Measurements from ENCODE around the gene DRC3.
"Not testable (repeated sequence)": the region's sequence is repeated elsewhere in the genome, so short reads cannot be mapped to it uniquely, and the experiment has no call there.

DRC3 gene

DNA sequence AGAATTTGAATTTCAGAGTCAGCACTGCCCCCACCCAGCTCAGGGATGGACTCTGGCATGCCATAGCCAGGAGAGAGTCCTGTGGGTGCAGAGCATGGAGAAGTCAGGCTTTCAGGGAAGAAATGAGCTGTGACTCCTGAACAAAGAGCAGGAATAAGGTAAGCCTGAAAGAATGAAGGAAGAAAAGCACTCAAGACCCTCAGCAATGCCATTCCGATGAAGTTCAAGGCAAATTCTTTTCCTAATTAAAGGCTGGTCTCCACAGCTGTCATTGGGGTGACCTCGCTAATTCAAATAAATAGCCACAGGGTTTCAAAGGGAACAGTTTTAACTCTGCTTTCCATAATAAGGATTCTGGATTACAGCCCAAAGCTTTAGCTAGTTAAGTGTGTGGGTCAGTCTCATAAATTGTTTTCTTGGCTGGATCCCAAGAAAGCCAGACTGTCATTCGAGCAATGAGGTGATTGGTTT is 32.2 kb upstream of the DRC3 start:
- no peak for DNase-seq (ENCODE audit: low read depth in 2 of 2, low spot score in 1 of 2)

- no peak for DNase-seq (ENCODE audit: low read depth in 2 of 2, low spot score in 1 of 2)
Measured at GRCh38 chr17:17941015-17941414, 31.6 kb upstream of the DRC3 start.

- DNase-seq (ENCODE audit: low read depth in 2 of 2, low spot score in 1 of 2), result no peak
Measured at GRCh38 chr17:17942846-17943245, 29.8 kb upstream of the DRC3 start.

DNA sequence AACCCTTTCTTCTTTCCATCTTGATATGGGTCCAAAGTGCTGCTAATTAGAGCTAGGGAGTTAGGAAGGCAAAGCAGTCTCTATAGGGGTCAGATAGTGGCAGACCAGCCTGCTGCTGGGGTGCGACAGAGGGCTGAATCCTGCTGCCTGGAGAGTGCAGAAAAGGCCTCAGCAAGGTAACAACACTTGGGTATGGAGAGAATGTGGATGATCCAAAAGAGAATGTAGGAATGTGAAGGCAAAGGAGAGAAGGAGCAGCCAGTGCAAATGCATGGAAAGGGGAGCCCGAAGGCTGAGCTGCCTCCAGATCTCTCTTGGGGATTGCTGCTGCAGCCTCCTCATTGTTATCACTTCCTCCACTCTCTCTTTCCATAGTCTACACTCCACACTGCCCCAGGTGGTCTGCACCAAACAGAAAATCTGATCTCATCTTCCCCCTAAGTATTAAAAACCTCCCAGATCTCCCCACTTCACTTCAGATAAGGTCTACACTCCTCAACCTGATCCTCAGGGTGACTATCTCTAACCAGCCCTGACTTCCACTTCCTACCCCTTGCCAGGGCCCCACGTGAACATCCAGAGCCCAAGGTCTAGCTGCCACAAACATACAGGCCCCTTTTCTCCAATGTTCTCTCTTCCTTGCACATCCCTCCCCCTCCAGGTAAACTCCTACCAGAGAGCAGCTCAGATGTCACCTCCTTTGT is 29.2 kb upstream of the DRC3 start:
- no peak for DNase-seq (ENCODE audit: low read depth in 2 of 2, low spot score in 1 of 2)

- DNase-seq (ENCODE audit: low read depth in 2 of 2, low spot score in 1 of 2), result no peak
Measured at GRCh38 chr17:17944242-17944641, 28.4 kb upstream of the DRC3 start.

DNA sequence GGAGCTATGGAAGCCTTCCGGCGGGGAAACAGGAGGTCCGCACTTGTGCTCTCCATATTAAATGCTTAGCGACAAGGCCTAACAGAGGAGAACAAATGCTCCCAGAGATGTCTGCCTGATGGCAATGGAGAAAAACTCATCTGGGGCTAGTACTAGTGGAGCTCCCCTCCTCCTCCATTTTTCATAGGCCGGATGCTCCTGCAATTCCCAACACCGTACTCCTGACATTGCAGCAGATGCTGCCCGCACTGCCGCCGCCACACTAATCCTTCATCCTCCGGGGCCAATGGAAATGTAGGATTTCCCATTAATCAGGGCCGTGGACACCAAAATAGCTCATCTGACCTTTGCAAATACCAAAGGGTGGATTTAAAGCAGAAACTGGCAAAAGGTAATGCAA is 27.9 kb upstream of the DRC3 start:
- DNase-seq (ENCODE audit: low read depth in 2 of 2, low spot score in 1 of 2), result no peak

DNA sequence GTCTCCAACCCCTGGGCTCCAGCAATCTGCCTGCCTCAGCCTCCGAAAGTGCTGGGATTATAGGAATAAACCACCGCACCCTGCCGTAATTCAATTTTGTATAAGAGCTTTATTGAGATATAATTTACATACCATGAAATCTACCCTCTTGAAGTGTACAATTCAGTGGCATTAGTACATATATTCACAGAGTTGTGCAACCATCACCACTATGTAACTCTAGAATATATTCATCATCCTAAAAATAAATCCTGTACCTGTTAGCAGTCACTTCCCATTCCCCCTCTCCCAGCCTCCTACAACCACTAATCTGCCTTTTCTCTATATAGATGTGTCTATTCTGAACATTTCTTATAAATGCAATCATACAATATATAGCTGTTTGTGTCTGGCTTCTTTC is 26.6 kb upstream of the DRC3 start:
- no peak for DNase-seq (ENCODE audit: low read depth in 2 of 2, low spot score in 1 of 2)

GRCh38 chr17:17947309-17947708 is 25.4 kb upstream of the DRC3 start:
- no peak for DNase-seq (ENCODE audit: low read depth in 2 of 2, low spot score in 1 of 2)

- no peak for DNase-seq (ENCODE audit: low read depth in 2 of 2, low spot score in 1 of 2)
Measured at GRCh38 chr17:17947966-17948365, 24.7 kb upstream of the DRC3 start.

DNA sequence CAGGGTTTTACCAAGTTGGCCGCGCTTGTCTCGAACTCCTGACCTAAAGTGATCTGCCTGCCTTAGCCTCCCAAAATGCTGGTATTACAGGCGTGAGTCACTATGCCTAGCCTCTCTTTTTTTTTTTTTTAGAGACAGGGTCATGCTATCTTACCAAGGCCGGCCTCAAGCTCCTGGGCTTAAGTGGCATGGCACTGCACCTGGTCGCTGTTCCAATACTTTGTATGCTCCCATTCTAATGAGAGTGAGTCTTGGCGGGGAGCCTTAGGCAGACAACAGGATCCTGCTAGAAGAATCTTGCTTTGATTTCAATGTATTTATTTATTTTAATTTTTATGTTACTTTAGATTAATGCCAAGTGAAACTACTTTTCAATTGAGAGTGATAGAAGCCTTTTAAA is 22.3 kb upstream of the DRC3 start:
- DNase-seq (ENCODE audit: low read depth in 2 of 2, low spot score in 1 of 2), result no peak

- no peak for DNase-seq (ENCODE audit: low read depth in 2 of 2, low spot score in 1 of 2)
Measured at GRCh38 chr17:17950806-17951205, 21.9 kb upstream of the DRC3 start.

DNA sequence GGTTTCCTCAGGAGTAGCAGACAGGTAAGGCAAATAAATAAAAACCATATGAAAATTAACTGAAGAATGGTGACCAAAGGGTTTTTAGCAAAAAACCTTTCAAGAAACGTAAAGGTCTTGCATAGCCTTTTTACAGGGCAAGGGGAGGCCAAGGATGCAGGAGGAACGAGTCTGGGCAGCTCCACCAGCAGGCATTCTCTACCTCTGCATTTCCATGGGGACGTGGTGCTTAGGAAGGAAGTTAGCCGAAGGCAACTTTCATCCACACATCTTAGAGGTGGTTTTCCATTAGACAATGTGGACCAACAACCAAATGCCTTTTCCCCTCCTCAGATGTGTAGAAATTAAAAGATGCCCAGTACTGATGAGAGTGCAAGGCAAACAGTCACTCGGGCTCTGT is 21.1 kb upstream of the DRC3 start:
- DNase-seq (ENCODE audit: low read depth in 2 of 2, low spot score in 1 of 2), result no peak

DNA sequence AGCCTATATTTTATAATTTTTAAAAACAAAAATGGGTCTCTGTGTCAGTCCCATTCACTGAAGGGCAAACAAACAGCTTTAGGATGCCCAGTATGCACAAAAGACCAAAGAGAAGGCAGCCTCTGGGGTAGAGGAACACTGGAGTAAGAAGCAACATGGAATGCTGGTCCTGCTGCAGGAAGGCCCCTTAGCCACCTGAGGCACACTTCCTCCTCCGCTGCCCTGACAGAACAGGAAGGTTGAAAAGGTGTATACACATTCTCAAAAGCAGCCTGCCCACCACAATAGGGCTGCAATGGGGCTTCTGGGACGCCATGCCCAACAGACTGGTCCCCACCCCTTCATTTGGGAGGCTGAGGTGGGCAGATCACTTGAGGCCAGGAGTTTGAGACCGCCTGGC is 20.0 kb upstream of the DRC3 start:
- no peak for DNase-seq (ENCODE audit: low read depth in 2 of 2, low spot score in 1 of 2)

- no peak for DNase-seq (ENCODE audit: low read depth in 2 of 2, low spot score in 1 of 2)
Measured at GRCh38 chr17:17954079-17954478, 18.6 kb upstream of the DRC3 start.

GRCh38 chr17:17955790-17956341 is 16.8 kb upstream of the DRC3 start:
- DNase-seq (ENCODE audit: low read depth in 2 of 2, low spot score in 1 of 2), result not testable (repeated sequence)

DNA sequence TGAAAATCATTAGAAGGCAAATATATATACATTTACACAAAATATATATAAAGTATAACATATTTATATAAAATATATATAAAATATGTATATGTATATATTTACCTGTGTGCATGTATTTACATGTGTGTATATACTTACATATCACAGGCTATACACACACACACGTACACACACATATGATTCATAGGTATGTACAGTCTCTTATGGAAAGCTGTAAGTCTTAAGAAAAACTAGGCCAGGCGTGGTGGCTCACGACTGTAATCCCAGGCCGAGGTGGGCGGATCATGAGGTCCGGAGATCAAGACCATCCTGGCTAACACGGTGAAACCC is 15.1 kb upstream of the DRC3 start:
- no peak for DNase-seq (ENCODE audit: low read depth in 2 of 2, low spot score in 1 of 2)

DNA sequence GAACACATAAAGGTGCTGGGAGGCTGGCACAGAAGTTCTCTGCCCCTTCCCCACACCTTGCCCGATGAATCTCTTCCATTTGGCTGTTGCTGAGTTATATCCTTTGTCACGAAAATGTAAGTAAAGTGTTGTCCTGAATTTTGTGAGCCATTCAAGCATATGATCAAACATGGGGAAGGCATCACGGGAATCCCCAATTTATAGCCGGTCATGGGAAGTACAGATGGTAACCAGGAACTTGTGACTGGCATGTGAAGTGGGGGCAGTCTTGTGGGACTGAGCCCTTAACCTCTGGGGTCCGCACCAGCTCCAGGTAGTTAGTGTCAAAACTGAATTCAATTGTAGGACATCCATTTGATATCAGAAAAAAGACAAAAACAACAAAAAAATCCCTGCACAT is 13.7 kb upstream of the DRC3 start:
- no peak for DNase-seq (ENCODE audit: low read depth in 2 of 2, low spot score in 1 of 2)

DNA sequence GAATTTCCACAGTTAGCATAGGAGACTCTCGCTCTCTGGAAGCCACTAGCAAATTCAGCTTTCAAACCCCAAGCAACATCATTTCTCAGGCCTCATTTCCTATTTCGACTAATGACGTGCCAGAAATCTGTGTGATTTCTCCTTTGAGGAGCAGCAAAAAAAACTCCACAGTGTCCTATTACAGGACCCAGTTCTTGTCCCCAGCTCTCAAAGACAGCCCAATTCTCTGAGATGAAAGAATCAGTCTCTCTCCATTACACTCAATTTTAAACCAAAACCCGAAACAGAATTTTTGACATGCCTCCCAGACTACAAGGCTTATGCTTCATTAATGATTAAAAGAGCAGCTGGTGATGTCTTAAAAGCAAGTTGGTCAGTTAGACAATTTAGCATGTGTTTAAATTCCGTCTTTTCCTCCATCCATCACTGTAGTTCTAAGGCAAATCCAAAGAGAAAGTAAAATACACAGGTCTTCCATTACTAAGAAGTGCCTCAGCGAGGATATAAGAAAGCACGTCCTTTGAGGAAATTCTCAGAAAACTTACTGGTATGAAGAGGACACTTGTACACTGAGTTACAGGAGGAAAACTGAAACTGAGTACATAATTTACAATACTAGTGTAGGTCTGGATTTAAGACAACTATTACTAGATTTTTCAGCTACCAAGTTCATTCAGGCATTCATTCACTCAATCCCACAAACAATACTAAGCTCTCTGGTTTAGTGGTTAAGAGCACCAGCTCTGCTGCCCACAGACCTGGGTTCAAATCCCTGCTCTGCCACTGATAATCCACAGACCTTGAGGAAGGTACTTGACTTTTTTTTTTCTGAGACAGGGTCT is 12.9 kb upstream of the DRC3 start:
- DNase-seq (ENCODE audit: low read depth in 2 of 2, low spot score in 1 of 2), result no peak

DNA sequence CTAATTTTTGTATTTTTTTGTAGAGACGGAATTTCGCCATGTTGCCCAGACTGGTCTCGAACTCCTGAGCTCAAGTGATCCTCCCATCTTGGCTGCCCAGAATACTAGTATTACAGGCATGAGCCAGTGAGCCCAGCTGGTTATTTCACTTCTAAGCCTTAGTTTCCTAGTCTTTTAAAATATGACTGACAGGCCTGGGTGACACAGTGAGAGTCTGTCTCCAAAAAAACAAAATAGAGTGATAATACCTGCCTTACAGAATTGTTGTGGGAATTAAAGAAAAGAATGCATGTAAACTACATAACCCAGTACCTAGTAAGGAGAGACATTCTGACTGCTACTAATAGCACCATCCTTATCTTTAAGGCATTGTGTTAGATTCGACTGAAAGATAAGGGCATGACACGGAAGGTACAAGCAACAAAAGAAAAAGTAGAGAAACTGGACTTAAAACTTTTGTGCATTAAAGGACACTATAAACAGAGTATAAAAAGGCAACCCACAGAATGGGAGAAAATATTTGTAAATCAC is 12.1 kb upstream of the DRC3 start:
- DNase-seq (ENCODE audit: low read depth in 2 of 2, low spot score in 1 of 2), result no peak

- no peak for DNase-seq (ENCODE audit: low read depth in 2 of 2, low spot score in 1 of 2)
Measured at GRCh38 chr17:17963066-17963465, 9.6 kb upstream of the DRC3 start.

DNA sequence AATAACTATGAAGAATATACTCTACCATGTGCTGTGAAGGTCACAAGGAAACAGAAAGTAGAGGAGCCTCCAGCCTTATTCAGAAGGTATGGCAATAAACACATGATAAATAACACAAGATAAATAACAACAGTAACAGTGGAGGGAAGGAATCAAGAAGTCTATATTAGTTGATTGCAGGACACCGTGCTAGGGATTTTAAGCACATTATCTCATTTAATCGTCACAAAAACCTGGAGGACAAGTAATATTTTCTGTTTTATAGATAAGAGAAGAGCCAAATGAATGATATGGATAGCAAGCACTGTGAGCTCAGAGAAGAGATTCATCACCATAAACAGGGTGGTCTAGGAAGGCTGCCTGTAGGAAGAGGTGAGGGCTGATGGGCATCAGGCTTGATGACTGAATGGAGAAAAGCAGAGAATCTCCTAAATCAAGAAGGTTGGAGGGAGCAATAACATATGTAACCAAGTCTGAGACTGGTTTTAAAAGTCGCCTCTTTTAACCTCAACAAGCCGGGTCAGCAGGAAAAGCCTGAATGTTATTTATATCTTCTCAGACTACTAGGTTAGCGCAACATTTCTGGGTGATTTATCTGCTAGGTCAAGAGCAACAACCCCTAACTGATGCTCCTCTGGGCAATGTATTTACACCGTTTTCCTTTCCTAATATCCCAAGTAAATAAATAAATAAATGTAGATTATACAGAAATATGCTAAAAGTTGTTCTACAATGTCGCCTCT is 8.8 kb upstream of the DRC3 start:
- DNase-seq (ENCODE audit: low read depth in 2 of 2, low spot score in 1 of 2), result no peak

DNA sequence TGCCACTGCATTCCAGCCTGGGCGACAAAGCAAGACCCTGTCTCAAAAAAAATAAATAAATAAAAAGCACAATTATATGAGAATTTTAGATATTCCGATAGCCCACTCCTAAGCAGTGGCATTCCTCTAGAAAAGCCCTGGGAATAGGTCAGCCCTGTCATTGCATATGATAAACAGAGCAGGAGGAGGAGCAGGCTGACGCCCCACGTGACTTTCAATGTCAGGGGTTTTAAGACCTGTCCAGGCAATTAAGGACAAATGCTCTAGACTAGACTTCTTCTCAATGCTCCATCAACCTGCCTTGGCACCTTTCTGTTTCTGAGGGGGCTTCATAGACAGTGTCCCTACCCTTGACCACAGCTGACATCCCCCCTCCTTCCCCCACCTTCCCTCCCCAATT is 8.0 kb upstream of the DRC3 start:
- no peak for DNase-seq (ENCODE audit: low read depth in 2 of 2, low spot score in 1 of 2)

Data from stimulated activated CD8-positive, alpha-beta memory T cell treated with anti-CD3 and anti-CD28 coated beads, Interleukin-4, amount 100 ng/mL, for 1 hour (primary cell).